ENCODE results near the gene ACVR2B. TPM values are rescaled to one million over a fixed set of nuclear protein-coding genes. Genes with fewer than 3 reads are reported as not detected.

ACVR2B gene
- total RNA-seq, 4 donors from 2014 or later = 2.7 to 9.9 (median 4.3) TPM

GRCh38 chr3:38533285-38533976 lies 79.7 kb downstream of the ACVR2B start:
- no peak for TF ChIP-seq CTCF (IDR thresholded peaks at IDR 0.05)
- no peak for DNase-seq (ENCODE audit: low spot score)
- ATAC-seq (ENCODE audit: low FRiP score) = no peak

GRCh38 chr3:38534180-38534579 lies 80.5 kb downstream of the ACVR2B start:
- no peak for ATAC-seq (ENCODE audit: low FRiP score)
- DNase-seq (ENCODE audit: low spot score) = no peak
- no peak for TF ChIP-seq CTCF (IDR thresholded peaks at IDR 0.05)

GRCh38 chr3:38534604-38535003 lies 80.9 kb downstream of the ACVR2B start:
- ATAC-seq (ENCODE audit: low FRiP score) = no peak
- TF ChIP-seq CTCF (IDR thresholded peaks at IDR 0.05) = no peak
- no peak for DNase-seq (ENCODE audit: low spot score)

- TF ChIP-seq CTCF (IDR thresholded peaks at IDR 0.05) = no peak
Observed at GRCh38 chr3:38536671-38537070, 83.0 kb downstream of the ACVR2B start.

GRCh38 chr3:38538773-38539353 lies 85.2 kb downstream of the ACVR2B start:
- no peak for TF ChIP-seq CTCF (IDR thresholded peaks at IDR 0.05)
- ATAC-seq (ENCODE audit: low FRiP score) (no peak), DNase-seq (ENCODE audit: low spot score) (no peak)

More at GRCh38 chr3:38536671-38537070, 83.0 kb downstream of the ACVR2B start:
- no peak for ATAC-seq (ENCODE audit: low FRiP score)
- DNase-seq (ENCODE audit: low spot score) = no peak

GRCh38 chr3:38541806-38542205 lies 88.1 kb downstream of the ACVR2B start:
- ATAC-seq (ENCODE audit: low FRiP score) = no peak
- no peak for DNase-seq (ENCODE audit: low spot score)
- TF ChIP-seq CTCF (IDR thresholded peaks at IDR 0.05) = no peak

Small RNAs within 50 kb of the gene (small RNA-seq; reads per million reads assigned to genes)
- gene RF00019 = not detected

Other genes starting within 250 kb of the ACVR2B start
- 1 to 10 TPM in 1 of 4 donors, under 1 TPM in 3; 0.48 to 2.5 (median 0.94) TPM for gene SLC22A13, start 188.1 kb upstream of the ACVR2B start, total RNA-seq
- under 1 TPM in 2 of 4 donors, not detected in 2; 0.24 to 0.65 TPM for gene SLC22A14, start 171.6 kb upstream of the ACVR2B start, total RNA-seq
- gene XYLB, start 107.1 kb upstream of the ACVR2B start, total RNA-seq = 1 to 10 TPM; 2.1 to 4.1 (median 3.3) TPM
- 10 to 100 TPM in 1 of 4 donors, 1 to 10 TPM in 3; 5.8 to 12.9 (median 9.0) TPM for gene EXOG, start 42.5 kb downstream of the ACVR2B start, total RNA-seq
- under 1 TPM in 3 of 4 donors, not detected in 1; 0.06 to 0.79 (median 0.09) TPM for gene SCN5A, start 195.8 kb downstream of the ACVR2B start, total RNA-seq

All from omental fat pad (tissue), 4 donors.